ENCODE data around the gene PYGM.

The PYGM gene

GRCh38 chr11:64759722-64760719, at the start of gene PYGM:
PYGM (minus strand) TSS chr11:64759974; CDS start chr11:64759898, 76 bp downstream.
- no peak for DNase-seq

GRCh38 chr11:64805481-64805880, 45.7 kb upstream of the PYGM start:
- DNase-seq: no peak

DNA sequence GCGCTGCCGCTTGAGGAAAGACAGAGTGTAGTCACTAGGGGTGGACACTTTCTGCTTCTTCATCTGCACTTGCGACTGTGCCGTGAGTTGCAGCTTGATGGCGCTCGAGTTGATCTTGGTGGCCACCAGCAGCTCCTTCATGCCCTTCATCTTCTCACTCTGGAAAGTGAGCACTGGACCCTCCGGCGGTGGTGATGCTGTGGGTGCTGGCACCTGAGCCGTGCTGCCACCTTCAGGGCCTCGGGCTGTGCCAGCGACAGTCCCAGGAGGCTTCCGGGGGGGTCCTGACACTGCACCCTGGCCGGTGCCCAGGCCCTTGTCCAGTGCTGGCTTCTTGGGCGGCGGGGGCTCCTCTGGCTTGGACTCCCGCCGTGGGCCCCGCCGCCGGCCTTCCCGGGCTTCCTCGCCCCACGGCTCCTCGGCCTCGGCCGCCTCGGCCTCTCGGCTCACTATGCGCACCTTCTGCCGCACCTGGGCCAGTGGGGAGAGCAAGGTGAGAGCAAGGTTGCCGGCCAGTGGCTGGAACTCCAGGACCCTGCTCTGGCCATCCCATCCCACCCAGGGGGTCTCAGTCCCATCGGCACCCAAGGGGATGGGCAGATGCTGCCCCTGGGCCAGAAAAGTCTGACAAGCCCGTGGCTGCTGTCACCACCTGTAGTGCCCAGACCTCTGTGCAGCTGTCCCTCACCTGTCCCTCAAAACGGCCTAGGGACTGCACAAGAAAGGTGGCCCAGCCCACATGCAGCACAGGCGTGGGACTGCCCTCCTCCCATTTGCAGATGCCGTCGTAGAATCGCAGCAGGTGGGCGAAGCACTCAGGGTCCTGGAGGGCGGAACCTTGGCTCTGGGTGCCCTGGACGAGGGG, 44.8 kb upstream of the PYGM start:
- no peak for DNase-seq

DNA sequence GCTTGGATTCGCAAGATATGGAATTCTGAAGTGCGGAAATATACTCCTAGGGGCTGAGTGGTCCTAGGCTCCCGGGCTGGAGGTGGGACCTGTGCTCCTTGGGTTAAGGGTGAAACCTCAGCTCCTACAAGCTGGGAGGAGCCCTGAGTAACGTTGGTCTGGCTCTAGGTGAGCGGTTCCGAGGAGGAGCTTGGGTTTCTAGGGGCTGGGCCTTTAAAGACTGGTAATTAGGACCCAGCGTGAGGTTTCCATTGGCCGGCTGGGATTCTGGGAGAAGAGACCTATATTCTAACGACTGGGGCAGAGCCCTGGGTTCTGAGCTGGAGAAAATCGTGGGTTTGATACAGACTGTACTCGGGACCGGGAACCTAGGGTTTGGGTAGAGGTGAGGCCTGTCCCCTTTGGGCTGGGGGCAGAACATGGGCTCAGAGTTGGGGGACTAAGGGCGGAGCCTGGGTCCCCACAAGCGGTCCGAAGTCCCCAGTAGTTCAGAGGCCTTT, 44.1 kb upstream of the PYGM start:
- DNase-seq: no peak

DNA sequence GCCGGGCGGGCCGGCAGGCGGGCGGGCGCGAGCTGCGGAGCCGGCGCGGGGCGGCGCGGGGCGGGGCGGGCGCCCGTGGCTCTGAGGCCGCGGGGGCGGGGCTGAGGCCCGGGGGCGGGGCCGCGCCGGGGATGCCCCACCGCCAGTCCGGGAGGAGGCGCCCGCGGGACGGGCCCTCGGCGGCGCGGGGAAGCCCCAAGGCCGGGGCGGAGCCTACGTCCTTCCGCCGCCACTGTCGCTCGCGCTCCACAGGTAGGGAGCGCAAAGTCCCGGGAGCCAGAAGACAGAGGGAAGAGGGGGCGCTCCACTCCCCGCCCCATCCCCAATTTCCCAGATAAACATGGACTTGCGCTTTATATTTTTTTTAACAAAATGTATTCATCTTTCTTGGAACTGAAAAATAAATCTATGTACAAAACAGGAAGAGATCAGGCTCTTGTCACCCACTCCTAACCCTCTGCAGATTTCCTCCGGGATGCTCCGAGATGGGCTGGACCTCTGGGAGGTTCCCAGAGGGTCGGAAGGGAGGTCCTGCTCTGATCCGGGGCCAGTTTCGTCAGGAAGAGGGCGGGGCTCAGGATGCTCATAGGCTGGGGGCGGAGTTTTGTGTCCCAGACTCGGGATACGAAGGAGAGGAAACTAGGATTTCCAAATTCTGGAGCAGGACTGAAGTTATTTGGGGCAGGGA, 43.5 kb upstream of the PYGM start, which contains the start of gene MAP4K2:
TSS of gene MAP4K2 (minus strand) at position 57 of the 688 bp plus-strand sequence. CDS start 65 bp downstream, outside the sequence.
- DNase-seq: peak; percentile 15

DNA sequence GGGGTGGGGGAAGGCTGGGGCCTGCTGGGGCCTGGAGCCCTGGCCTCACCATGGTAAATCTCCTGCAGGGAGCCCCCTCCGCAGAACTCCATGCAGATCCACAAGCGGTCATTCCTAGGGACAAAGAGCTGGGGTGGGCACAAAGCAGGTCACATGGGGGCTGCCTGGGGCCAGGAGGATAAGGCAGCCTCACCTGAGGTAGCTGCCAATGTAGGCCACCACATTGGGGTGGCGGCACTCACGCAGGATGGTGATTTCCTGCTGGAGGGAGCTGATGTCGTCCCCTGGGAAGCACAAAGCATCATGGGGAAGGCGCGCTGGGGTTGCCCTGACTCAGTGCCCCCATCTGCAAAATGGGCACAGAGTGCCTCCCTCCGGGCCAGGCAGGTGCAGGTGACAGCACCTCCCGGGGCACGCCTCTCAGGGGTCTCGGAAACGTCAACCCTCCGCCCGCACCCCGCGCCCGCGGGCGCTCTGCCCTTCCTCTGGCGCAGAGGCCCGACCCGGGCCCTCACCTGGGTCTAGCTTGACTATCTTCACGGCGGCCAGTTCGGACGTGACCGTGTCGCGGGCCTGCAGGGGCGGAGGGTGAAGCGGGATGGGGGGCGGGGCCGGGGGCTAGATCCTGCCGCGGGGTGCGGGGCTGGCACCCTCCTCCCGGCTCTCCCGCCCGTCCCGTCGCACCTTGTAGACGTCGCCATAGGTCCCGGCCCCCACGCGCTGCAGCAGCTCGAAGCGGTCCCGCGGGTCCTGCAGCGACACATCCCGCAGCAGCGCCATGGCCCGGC, 42.8 kb upstream of the PYGM start:
- DNase-seq: no peak

DNA sequence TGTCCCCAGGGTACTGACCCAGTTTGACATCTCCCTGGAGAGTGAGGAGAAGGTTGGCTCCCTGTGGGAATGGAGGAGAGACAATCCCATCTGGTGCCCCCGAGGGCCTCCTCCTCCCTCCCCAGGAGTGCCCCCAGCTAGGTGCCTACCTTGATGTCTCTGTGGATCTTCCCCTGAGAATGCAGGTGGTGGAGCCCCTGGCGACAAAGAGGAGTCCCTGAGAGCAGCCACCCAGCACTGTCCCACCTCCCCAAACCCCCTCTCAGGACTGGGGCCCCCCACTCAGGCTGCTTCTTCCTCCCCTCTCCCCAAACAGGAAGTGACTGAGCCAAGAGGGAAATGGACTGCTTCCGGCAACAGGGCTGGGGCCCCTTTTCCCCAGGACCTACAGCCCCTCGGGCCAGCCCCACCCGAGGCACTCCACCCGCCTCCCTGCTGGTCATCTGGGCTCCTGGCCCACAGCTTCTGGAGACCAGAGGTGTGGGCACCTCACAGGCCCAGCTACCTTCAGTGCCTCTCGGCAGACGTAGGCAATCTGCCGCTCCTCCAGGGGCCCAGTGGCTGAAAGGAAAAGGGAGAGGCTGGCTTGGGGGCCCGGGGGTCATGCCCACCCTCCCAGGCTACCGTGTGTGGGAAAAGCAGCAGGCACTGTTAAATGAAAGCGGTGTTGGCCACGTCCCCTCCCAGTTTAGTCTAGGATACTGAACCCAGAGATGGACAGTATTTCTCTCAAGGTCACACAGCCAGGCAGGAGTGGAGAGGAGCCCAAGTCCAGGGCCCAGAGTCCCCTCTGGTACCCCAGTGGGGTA, 42.0 kb upstream of the PYGM start:
- no peak for DNase-seq

DNA sequence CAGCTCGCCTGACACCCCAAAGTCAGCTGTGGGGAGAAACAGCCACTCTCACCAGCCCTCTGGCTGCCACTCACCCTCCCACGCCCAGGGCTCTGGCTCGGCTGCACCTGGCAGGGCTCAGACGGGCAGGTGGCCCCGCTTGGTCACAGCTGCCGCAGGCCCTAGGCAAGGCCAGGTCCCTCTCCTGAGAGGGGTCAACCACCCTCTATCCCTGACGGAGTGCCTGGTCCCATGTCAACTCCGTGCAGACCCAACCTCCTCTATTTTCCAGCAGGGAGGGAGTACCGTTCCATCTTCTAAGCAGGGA, 41.3 kb upstream of the PYGM start:
- no peak for DNase-seq

- DNase-seq: no peak
Measured at GRCh38 chr11:64800303-64801157, 40.8 kb upstream of the PYGM start.

DNA sequence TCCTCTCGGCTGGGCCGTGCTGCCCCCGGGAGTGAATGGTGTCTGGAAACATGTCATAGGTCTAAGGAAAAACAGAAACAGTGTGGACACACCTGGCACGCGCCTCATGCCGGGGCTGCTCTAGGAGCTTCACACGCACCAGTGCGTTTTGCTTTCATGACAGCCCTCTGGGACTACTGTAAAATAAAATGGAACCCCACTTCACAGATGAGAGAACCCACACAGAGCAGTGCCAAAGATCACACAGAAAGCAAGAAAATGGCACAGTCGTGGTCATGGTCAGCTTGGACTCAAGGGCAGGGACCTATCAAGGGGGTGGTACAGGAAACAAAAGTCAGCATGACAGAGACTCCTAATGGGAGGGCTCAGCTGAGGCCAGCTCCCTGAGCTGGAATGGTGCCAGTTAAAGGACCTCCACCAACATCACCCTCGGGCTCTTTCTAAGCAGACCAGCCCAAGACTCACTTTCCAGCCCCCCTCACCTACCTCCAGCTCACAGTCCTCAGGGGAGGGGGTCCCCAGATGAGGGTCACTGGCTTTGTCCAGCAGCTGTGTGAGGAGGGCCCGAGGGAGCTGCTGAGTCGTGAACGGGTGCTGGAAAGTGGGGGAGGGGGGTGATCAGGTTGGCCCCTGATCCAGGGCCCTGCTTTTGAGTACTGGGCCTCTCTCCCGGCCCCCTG, 40.0 kb upstream of the PYGM start:
- DNase-seq: no peak

DNA sequence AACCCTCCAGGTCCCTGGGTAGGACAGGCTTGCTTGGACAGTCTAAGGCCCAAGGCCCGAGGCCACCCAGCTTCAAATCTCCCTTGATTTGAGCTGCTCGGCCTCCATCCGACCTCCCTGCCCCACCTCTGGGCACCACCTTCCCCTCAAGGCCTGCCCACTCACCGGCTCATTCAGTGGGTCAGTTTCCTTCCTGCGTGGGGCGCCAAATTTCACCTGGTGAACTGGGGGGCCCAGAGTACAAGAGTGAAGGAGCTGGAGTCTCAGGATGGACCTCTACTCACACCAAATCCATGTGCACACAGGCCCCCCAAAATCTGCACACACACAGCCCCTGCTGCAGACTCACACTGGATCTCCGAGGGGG, 39.5 kb upstream of the PYGM start:
- DNase-seq: no peak

DNA sequence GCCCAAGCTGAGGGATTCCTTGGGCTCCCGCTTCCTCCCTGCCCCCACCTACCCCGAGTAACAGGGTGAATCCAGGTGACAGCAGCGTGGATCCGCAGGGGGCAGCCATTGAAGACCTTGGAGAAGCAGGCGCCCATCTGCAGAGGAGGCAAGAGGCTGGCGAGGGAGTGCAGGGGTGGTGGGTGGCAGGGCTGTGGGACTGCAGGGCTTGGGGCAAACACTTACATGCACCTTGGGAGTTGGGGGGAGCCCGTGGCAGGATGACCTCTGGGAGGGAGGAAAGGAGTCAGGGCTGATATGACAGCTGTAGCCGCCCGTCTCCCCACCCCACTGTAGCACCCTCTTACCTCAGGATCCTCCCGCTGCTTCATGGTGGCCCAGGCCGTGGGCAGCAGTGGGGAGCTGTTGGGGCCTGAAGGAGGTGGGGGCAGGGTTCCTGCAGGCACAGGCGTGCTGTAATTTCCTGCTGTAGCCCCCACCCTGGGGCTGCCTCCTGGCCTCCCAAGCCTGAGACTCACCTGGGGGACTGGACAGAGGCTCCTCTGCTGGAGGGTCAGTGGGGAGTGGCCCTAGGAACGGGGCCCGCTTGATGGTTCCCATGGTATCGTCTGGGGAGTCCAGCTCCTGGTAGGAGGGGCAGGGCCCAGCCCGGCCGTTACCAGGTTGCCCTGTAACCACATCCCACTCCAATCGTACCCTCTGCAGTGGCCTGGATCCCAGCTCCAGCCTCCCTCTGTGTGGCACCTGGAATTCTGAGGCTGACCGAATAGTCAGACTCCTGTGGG, 37.2 kb upstream of the PYGM start:
- no peak for DNase-seq

DNA sequence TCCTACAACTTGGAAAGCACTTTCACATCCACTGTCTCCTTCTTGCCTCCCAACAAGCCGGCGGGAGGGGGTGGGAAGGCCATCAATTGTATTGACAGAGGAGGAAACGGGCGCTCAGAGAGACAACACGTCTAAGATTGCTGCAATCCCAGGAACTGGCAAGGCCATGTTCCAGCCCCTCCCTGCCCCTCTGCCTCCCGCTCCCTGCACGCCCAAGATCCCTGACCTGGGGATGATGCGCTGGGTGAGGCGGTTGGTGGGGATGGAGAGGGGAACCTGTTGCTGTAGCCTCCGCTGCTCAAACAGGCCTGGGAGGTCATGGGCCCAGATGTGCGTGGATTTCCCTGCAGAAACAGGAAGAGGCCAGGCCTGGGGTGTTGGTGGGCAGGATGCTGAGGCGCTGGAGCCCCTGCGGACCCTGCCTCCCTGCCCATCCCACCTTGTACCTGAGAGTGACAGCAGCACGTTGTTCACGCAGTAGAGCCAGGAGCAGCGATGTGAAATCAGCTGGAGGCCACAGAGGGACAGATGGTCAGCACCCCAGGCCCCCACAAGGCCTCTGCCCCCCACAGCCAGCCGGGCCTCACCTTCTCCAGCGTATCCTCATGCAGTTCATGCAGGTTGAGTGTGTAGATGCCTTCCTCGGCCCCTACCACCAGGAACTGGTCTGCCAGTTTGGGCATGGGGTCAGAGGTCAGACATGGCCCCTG, 36.4 kb upstream of the PYGM start:
- no peak for DNase-seq

DNA sequence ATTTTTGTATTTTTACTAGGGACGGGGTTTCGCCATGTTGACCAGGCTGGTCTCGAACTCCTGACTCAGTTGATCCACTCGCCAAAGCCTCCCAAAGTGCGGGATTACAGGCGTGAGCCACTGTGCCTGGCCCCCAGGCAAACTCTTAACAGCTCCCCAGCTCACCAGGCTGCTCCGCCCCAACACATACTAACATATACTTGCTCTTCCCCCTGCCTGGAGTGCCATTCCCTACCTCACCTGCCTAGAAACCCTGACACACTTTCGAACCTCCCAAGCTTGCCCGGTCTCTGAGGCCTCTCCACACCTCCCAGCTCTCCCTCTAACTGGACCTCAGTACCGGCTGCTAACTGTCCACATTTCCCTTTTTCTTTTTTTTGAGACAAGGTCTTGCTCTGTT, 34.8 kb upstream of the PYGM start:
- no peak for DNase-seq

DNA sequence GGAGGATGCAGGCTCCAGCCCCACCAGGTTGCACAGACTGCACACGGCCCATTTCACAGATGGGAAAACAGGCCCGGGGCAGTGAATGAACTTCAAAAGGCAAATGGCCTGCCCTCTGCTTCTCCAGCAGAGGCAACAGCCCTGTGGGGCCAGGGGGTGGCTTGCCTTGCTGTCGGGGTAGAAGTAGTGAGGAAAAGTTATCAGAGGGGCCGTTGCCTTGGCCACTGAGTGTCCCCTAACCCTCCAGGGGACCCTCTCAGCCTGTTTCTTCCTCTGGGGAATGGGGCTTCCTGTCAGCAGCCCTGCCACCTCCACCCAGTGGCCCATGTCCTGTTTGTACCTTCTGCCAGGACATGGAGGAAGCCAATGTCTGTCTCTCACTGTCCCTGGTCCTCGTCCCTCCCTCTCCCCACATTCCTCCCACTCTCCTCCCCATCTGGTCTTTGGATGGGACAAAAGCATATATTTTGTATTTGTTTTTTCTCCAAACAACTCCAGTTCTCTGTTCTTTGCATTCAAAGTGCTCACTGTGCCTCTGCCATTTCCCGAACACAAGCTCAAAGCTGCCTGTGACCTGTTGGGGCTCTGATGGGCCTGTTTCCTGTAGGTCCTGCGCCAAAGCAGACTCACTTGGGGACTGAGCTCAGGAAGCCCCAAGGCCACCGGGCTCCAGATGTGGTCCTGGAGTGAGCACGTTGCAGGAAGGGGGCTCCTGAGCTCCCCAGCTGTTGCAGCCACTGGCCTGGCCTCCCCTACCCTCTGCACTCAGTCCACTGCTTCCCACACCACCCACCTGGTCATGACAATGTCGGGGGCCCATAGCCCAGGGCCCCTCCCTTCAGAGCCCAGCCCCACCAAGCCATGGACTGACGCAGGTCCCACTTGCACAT, 33.7 kb upstream of the PYGM start:
- DNase-seq: no peak

DNA sequence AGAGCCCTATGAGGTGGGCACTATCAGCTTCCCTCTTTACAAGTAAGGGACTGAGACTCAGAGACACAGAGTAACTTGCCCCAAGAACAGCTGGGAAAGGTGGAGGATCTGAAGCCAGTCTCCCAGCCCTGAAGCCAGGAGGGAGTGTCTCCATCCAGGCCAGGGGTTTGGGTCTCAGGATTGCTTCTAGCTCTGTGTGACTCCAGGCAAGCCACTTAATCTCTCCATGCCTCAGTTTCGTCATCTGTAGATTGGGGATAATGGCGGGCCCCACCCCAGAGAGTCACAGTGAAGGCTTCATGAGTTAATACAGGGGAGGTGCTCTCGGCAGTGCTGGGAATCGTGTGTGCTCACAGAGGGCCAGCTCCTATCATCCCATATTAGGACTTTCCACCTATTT, 32.7 kb upstream of the PYGM start:
- no peak for DNase-seq

GRCh38 chr11:64791781-64792291, 32.1 kb upstream of the PYGM start:
- DNase-seq: no peak
